ENCODE results near the gene DGCR2.
A peak's percentile ranks its signal among the peaks of the same experiment; 100 is the strongest.

- TF ChIP-seq CTCF (optimal IDR thresholded peaks at IDR 0.05 in 1 of 3, IDR thresholded peaks at IDR 0.05 in 1 of 3, conservative IDR thresholded peaks at IDR 0.05 in 1 of 3; ENCODE audit: extremely low read depth in 1 of 3, insufficient read depth in 2 of 3, low read length in 3 of 3) (peak in 2 of 3 experiments; percentile 2 to 43), EZH2 (IDR thresholded peaks at IDR 0.05; ENCODE audit: low read length) (no peak)
These were observed 85.5 kb downstream of the DGCR2 start for GRCh38 chr22:19036523-19037273.
